Measurements from ENCODE around the gene KCNIP1. TPM values are rescaled to one million over a fixed set of nuclear protein-coding genes. Genes with fewer than 3 reads are reported as not detected.

The KCNIP1 gene
- total RNA-seq, 2 donors from 2014 or later: 0.52 to 0.99 TPM

DNA sequence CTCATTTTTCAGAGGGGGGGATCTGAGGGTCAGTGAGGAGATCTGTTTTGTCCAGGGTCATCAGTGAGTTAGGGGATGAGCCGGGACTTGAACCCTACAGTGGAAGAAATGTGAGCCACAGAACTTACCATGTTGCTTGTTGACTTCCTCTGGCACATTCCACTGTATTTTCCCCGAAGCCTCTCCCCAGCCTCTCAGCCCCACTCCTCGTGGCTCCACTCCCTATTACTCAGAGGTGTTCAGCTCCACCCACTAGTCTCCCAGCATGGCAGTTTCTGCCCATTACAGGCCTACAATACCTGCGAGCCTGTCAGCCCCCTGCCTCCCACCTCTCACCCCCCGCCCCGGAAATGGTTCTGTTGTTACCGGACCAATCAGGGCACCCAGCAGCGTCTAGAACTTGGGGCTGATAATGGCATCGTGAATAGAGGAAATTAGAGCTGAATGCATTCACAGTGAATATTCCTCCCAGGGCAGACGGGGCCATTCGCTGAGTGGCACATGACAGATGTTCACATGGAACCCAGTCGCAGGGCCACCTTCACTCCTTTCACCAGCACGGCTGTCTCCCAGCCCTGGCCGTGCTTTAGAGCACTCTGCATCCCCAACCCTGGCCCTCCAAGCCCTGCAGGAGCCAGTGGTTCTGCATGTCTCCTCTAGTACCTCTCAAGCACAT, 81.6 kb downstream of the KCNIP1 start:
- WGBS, 2 donors: 61 to 71% methylated on average over 14 of the region's 14 CpGs
- H3K4me3 ChIP-seq: no peak overlapping the region
- no peak overlapping the region for H3K27ac ChIP-seq
- H3K9me3 ChIP-seq: no peaks in the 10 kb centered on the region
- TF ChIP-seq POLR2A (IDR thresholded peaks at IDR 0.05): no peak
- TF ChIP-seq, protein P1, sequence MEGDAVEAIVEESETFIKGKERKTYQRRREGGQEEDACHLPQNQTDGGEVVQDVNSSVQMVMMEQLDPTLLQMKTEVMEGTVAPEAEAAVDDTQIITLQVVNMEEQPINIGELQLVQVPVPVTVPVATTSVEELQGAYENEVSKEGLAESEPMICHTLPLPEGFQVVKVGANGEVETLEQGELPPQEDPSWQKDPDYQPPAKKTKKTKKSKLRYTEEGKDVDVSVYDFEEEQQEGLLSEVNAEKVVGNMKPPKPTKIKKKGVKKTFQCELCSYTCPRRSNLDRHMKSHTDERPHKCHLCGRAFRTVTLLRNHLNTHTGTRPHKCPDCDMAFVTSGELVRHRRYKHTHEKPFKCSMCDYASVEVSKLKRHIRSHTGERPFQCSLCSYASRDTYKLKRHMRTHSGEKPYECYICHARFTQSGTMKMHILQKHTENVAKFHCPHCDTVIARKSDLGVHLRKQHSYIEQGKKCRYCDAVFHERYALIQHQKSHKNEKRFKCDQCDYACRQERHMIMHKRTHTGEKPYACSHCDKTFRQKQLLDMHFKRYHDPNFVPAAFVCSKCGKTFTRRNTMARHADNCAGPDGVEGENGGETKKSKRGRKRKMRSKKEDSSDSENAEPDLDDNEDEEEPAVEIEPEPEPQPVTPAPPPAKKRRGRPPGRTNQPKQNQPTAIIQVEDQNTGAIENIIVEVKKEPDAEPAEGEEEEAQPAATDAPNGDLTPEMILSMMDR (IDR thresholded peaks at IDR 0.05): no peak
- intact Hi-C loops (cut with DNase I): no loop called here
- ATAC-seq (no peak), DNase-seq (no peak)
- H3K27me3 ChIP-seq: no peaks in the 10 kb centered on the region
- no peaks in the 10 kb centered on the region for H3K4me1 ChIP-seq
- H3K36me3 ChIP-seq (replicated peaks in 1 of 2; ENCODE audit: insufficient read depth in 1 of 2, low read depth in 2 of 2): no peaks in the 10 kb centered on the region

DNA sequence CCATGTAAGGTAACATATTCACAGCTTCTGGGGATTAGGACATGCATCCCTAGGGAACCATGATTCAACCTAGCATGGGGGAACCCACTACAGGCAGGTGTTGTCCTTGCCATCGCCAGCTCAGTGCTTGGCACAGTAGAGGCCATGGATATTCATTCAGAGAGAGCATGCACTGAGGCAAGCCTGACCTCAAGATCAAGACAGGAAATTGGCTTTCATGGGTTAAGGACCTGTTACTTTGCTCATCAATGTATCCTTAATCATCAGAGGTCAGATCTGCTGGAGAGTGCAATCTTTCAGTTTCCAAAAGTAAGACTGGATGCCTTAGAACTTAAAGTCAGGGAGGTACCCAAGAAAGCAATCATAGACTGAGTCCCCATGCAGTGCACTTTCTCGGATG, 84.0 kb downstream of the KCNIP1 start:
- no peaks in the 10 kb centered on the region for H3K9me3 ChIP-seq
- DNase-seq: no peak
- no peak for TF ChIP-seq POLR2A (IDR thresholded peaks at IDR 0.05)
- TF ChIP-seq, protein P1 (IDR thresholded peaks at IDR 0.05): no peak
- intact Hi-C loops (cut with DNase I): no loop called here
- H3K27ac ChIP-seq: no peak overlapping the region
- no peaks in the 10 kb centered on the region for H3K27me3 ChIP-seq
- H3K36me3 ChIP-seq (replicated peaks in 1 of 2; ENCODE audit: insufficient read depth in 1 of 2, low read depth in 2 of 2): no peaks in the 10 kb centered on the region
- no peaks in the 10 kb centered on the region for H3K4me1 ChIP-seq
- 28 to 35% methylated on average over 2 of the region's 2 CpGs for WGBS, 2 donors
- no peak overlapping the region for H3K4me3 ChIP-seq
- no peak for ATAC-seq

DNA sequence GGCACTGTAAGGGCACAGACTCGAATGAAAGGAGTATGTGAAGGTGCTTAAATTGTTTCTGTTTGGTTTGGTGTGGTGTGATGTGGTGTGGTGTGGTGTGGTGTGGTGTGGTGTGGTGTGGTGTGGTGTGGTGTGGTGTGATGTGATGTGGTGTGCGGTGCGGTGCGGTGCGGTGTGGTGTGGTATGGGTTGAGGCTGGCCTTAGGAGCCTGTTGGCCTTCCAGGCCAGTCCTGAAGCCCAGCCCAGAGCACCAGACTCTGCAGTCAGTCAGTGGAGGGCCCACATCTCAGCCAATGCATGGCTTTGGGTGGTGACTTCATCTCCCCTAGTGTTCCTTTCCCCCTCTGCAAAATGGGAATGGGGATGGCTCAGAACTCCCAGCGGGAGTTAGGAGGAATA, 85.8 kb downstream of the KCNIP1 start:
- ATAC-seq (no peak), DNase-seq (no peak)
- no peak overlapping the region for H3K4me3 ChIP-seq
- H3K36me3 ChIP-seq (replicated peaks in 1 of 2; ENCODE audit: insufficient read depth in 1 of 2, low read depth in 2 of 2): no peaks in the 10 kb centered on the region
- no peak overlapping the region for H3K27ac ChIP-seq
- WGBS, 2 donors: 82% methylated on average over 6 of the region's 6 CpGs
- no peaks in the 10 kb centered on the region for H3K4me1 ChIP-seq
- TF ChIP-seq, protein P1 (IDR thresholded peaks at IDR 0.05): no peak
- TF ChIP-seq POLR2A (IDR thresholded peaks at IDR 0.05): no peak
- no peaks in the 10 kb centered on the region for H3K27me3 ChIP-seq
- H3K9me3 ChIP-seq: no peaks in the 10 kb centered on the region
- intact Hi-C loops (cut with DNase I): no loop called here

DNA sequence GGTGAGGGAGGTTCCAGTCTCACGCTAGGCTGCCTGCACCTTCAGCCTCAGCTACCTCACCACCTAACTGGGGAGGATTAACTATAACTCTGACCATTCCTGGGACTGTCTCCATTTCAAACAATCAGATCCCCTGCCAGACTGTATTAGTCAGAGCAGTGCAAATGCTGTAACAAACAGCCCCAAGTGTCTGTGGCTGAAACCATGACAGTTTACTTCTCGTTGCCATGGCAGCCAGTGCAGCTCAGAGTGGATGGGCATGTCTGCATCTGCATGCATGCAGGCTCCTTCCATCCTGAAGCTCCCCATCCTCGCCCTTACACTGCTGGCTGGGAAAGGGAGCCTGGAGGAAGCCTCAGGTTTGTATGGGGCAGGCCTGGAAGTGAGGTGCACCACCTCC, 86.7 kb downstream of the KCNIP1 start:
- Histone ChIP-seq H3K4me1 (no peaks in the 10 kb centered on the region), H3K4me3 (no peak overlapping the region), H3K9me3 (no peaks in the 10 kb centered on the region), H3K27ac (no peak overlapping the region), H3K36me3 (replicated peaks in 1 of 2; ENCODE audit: insufficient read depth in 1 of 2, low read depth in 2 of 2) (no peaks in the 10 kb centered on the region), H3K27me3 (no peaks in the 10 kb centered on the region)
- intact Hi-C loops (cut with DNase I): no loop called here
- ATAC-seq (no peak), DNase-seq (no peak)
- 46 to 47% methylated on average over 3 of the region's 3 CpGs for WGBS, 2 donors
- no peak for TF ChIP-seq POLR2A (IDR thresholded peaks at IDR 0.05)
- TF ChIP-seq, protein P1 (IDR thresholded peaks at IDR 0.05): no peak

DNA sequence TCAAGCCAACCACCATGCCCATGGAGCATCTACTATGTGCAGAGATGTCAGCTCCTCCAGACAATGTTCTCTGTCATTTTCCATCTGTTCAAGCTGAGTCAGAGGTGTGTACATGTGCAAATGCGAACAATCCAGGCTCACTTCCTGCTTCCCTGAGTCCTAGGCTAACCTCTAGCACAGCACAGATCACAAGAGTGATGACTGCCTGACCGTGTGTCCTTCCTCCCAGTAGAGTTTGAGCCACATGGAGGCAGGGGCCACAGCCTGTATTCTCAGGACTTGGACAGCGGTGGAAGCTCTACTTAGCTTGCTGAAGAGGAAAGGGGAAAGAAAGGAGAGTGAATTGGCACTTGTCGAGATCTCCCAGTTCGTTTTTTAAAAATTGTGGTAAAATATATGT, 87.2 kb downstream of the KCNIP1 start:
- TF ChIP-seq, protein P1 (IDR thresholded peaks at IDR 0.05): no peak
- no peak for TF ChIP-seq POLR2A (IDR thresholded peaks at IDR 0.05)
- DNase-seq: no peak
- Histone ChIP-seq H3K9me3 (no peaks in the 10 kb centered on the region), H3K27me3 (no peaks in the 10 kb centered on the region), H3K4me1 (no peaks in the 10 kb centered on the region), H3K36me3 (replicated peaks in 1 of 2; ENCODE audit: insufficient read depth in 1 of 2, low read depth in 2 of 2) (no peaks in the 10 kb centered on the region), H3K27ac (no peak overlapping the region), H3K4me3 (no peak overlapping the region)
- no peak for ATAC-seq
- 49 to 63% methylated on average over 5 of the region's 5 CpGs for WGBS, 2 donors
- intact Hi-C loops (cut with DNase I): no loop called here

Data from body of pancreas (tissue), 4 donors.